ENCODE data around the gene MRPS9.

- no peak for TF ChIP-seq EZH2phosphoT487 (IDR thresholded peaks at IDR 0.05; ENCODE audit: low read depth)
- TF ChIP-seq CTCF (IDR thresholded peaks at IDR 0.05; ENCODE audit: low read depth, low read length), result no peak
Observed at GRCh38 chr2:105071379-105071778, 33.5 kb downstream of the MRPS9 start.

Data from OCI-LY3 (cell line).